ENCODE data around the gene EIF4H.

DNA sequence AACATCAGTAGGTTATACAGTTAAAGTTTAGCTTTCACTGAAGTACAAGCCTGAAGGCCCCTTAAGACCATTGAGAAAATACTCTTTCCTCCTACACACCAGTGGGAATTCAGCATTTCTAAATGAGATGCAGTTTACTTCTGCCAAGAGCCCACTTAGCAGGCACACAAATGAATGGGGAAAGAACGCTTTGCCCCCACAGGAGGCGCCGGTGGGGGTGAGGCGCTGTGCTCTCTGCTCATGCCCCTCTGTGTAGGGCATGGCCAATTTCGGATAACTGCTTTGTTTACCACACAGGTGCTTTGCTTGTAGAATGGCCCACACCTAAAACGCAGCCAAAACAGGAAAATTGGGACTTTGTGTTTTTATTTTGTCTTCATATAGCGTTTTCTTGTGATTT, 19.8 kb downstream of the EIF4H start:
- no peak for TF ChIP-seq POLR2AphosphoS5 (IDR thresholded peaks at IDR 0.05; ENCODE audit: insufficient read depth, low read depth, low read length)
- TF ChIP-seq, protein P1, sequence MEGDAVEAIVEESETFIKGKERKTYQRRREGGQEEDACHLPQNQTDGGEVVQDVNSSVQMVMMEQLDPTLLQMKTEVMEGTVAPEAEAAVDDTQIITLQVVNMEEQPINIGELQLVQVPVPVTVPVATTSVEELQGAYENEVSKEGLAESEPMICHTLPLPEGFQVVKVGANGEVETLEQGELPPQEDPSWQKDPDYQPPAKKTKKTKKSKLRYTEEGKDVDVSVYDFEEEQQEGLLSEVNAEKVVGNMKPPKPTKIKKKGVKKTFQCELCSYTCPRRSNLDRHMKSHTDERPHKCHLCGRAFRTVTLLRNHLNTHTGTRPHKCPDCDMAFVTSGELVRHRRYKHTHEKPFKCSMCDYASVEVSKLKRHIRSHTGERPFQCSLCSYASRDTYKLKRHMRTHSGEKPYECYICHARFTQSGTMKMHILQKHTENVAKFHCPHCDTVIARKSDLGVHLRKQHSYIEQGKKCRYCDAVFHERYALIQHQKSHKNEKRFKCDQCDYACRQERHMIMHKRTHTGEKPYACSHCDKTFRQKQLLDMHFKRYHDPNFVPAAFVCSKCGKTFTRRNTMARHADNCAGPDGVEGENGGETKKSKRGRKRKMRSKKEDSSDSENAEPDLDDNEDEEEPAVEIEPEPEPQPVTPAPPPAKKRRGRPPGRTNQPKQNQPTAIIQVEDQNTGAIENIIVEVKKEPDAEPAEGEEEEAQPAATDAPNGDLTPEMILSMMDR (IDR thresholded peaks at IDR 0.05; ENCODE audit: extremely low read depth in 1 of 2, insufficient read depth in 1 of 2, low read depth in 1 of 2, low read length in 2 of 2) = no peak
- TF ChIP-seq JUN (IDR thresholded peaks at IDR 0.05; ENCODE audit: borderline replicate concordance, insufficient read depth, insufficient read length, low read depth) = no peak
